Embryonic facial prominence (tissue), 1 donor: ENCODE measurements around the gene RXYLT1.
"Not testable (repeated sequence)": the region's sequence is repeated elsewhere in the genome, so short reads cannot be mapped to it uniquely, and the experiment has no call there.

Experiments used
- DNase-seq: peaks from one replicate; pipeline ENCODE4 v3.0.0-alpha.2; 2016; ENCODE audit errors: extremely low spot score

The RXYLT1 gene

GRCh38 chr12:63779498-63780481, at the start of gene RXYLT1:
TSS of gene RXYLT1 (plus strand) at chr12:63779909. CDS start at chr12:63779961, 52 bp downstream.
- peak; percentile 70 for DNase-seq

- DNase-seq = not testable (repeated sequence)
These were observed 46.9 kb upstream of the RXYLT1 start for GRCh38 chr12:63732779-63733178.

- not testable (repeated sequence) for DNase-seq
These were observed 46.1 kb upstream of the RXYLT1 start for GRCh38 chr12:63733585-63733984.

GRCh38 chr12:63740551-63740950, 39.2 kb upstream of the RXYLT1 start:
- DNase-seq = not testable (repeated sequence)

GRCh38 chr12:63741431-63741830, 38.3 kb upstream of the RXYLT1 start:
- not testable (repeated sequence) for DNase-seq

GRCh38 chr12:63744110-63744509, 35.6 kb upstream of the RXYLT1 start:
- DNase-seq = not testable (repeated sequence)

- DNase-seq = not testable (repeated sequence)
These were observed 33.2 kb upstream of the RXYLT1 start for GRCh38 chr12:63746470-63746869.

GRCh38 chr12:63747136-63747535, 32.6 kb upstream of the RXYLT1 start:
- DNase-seq = not testable (repeated sequence)

GRCh38 chr12:63747553-63747952, 32.2 kb upstream of the RXYLT1 start:
- no peak for DNase-seq

- DNase-seq = no peak
These were observed 27.4 kb upstream of the RXYLT1 start for GRCh38 chr12:63752283-63752682.

- no peak for DNase-seq
These were observed 26.9 kb upstream of the RXYLT1 start for GRCh38 chr12:63752841-63753240.

- no peak for DNase-seq
These were observed 26.0 kb upstream of the RXYLT1 start for GRCh38 chr12:63753743-63754142.

GRCh38 chr12:63764481-63764880, 15.2 kb upstream of the RXYLT1 start:
- DNase-seq = no peak

GRCh38 chr12:63766498-63766897, 13.2 kb upstream of the RXYLT1 start:
- no peak for DNase-seq

- no peak for DNase-seq
These were observed 9.3 kb upstream of the RXYLT1 start for GRCh38 chr12:63770375-63770774.

GRCh38 chr12:63777340-63777739, 2.4 kb upstream of the RXYLT1 start:
- DNase-seq = no peak

GRCh38 chr12:63782466-63782865, 2.8 kb downstream of the RXYLT1 start:
- DNase-seq = no peak

- DNase-seq = no peak
These were observed 7.6 kb downstream of the RXYLT1 start for GRCh38 chr12:63787306-63787705.

- no peak for DNase-seq
These were observed 10.9 kb downstream of the RXYLT1 start for GRCh38 chr12:63790608-63790945.

- DNase-seq = no peak
These were observed 12.6 kb downstream of the RXYLT1 start for GRCh38 chr12:63792338-63792737.

GRCh38 chr12:63795032-63795687, 15.5 kb downstream of the RXYLT1 start:
- no peak for DNase-seq

GRCh38 chr12:63795944-63796343, 16.2 kb downstream of the RXYLT1 start:
- no peak for DNase-seq
